ENCODE results near the gene FLOT2.
"Not testable (repeated sequence)": the region's sequence is repeated elsewhere in the genome, so short reads cannot be mapped to it uniquely, and the experiment has no call there.

The FLOT2 gene

DNA sequence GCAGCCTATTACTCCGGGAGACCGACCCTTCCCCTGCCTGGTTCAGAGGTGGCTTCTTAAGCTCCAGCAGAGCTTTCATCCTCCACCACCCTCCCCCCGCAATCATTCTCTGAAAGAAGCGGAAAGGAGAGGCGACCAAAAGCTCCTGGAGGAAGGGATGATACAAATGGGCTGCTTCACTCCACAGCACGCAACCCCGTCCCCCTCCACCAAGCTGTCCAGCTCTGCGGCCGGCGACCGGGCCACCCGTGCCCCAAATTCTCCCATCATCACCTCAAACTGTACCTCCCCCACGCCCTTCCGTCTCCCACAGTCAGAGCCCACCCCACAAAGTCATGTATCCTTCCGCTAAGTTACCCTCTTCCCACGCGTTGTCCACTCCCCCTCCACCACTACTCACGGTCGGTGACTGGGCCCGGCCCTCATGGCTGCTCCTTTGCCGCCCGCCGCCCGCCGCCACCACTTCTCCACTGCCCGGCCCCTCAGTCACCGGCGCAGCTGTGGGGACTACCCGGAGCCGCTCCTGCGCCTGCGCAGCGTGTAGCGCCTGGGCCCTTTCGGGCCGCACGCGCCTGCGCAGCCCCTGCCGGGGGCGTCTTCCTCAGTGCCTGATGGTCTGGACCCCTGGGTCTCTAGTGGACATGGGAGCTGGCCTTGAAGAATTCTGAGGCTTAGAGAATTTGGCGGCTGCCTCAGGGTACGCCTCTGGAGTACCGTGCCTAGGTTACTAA, 55.1 kb downstream of the FLOT2 start, which contains the start of gene FAM222B:
Gene FAM222B (minus strand): TSS at position 509 of the 731 bp plus-strand sequence. CDS start 76,123 bp downstream, outside the sequence.
- ATAC-seq (peak; percentile 99), DNase-seq (peak; percentile 88)
- peak within 1 kb of the TSS; percentile 95 for H3K27ac Mint-ChIP-seq
- H3K36me3 Mint-ChIP-seq (ENCODE audit: low read depth): peaks cover 2% of the 10 kb centered on the region
- H3K4me1 Mint-ChIP-seq: peaks cover 35% of the 10 kb centered on the region
- peak within 1 kb of the TSS; percentile 98 for H3K4me3 Mint-ChIP-seq
- no peaks in the 10 kb centered on the region for H3K27me3 Mint-ChIP-seq
- no peaks in the 10 kb centered on the region for H3K9me3 Mint-ChIP-seq

GRCh38 chr17:28841901-28842281, 55.6 kb downstream of the FLOT2 start:
- peaks cover 35% of the 10 kb centered on the region for H3K4me1 Mint-ChIP-seq
- no peak for DNase-seq
- no peaks in the 10 kb centered on the region for H3K27me3 Mint-ChIP-seq
- peaks cover 2% of the 10 kb centered on the region for H3K36me3 Mint-ChIP-seq (ENCODE audit: low read depth)
- H3K4me3 Mint-ChIP-seq: peak overlapping the region; percentile 98
- H3K9me3 Mint-ChIP-seq: no peaks in the 10 kb centered on the region
- no peak for ATAC-seq
- peak overlapping the region; percentile 95 for H3K27ac Mint-ChIP-seq

- Mint-ChIP-seq H3K36me3 (ENCODE audit: low read depth) (peaks cover 4% of the 10 kb centered on the region), H3K27me3 (no peaks in the 10 kb centered on the region), H3K27ac (no peak overlapping the region), H3K4me1 (peaks cover 38% of the 10 kb centered on the region), H3K4me3 (no peak overlapping the region), H3K9me3 (no peaks in the 10 kb centered on the region)
- no peak for ATAC-seq
- DNase-seq: no peak
These were observed 58.3 kb downstream of the FLOT2 start for GRCh38 chr17:28839221-28839620.

GRCh38 chr17:28836541-28836940, 61.0 kb downstream of the FLOT2 start:
- Mint-ChIP-seq H3K36me3 (ENCODE audit: low read depth) (peaks cover 11% of the 10 kb centered on the region), H3K4me1 (peaks cover 26% of the 10 kb centered on the region)
- ATAC-seq, H3K27ac Mint-ChIP-seq, H3K4me3 Mint-ChIP-seq, H3K27me3 Mint-ChIP-seq, H3K9me3 Mint-ChIP-seq, DNase-seq: not testable (repeated sequence)

DNA sequence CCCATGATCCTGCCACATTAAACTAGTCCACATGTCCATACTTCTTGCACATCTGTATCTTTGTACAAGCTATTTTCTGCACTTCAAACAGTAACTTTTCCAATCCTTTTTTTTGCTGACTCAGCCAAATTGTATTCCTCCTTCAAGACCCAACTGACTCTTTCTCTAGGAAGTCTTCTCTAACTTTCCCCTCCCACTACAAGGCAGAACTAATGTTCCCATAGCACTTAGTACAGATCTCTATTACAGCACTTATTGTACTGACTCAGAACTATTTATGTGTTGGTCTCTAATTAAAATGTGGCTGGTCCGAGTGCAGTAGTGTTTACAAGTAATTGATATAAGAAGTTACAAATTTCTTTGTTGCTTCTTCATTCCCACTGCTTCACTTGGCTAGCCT, 63.1 kb downstream of the FLOT2 start:
- Mint-ChIP-seq H3K9me3 (no peaks in the 10 kb centered on the region), H3K36me3 (ENCODE audit: low read depth) (peaks cover 21% of the 10 kb centered on the region), H3K4me3 (no peak overlapping the region), H3K4me1 (peaks cover 12% of the 10 kb centered on the region), H3K27ac (no peak overlapping the region), H3K27me3 (no peaks in the 10 kb centered on the region)
- DNase-seq: no peak
- ATAC-seq: no peak
